Urothelium cell line (cell line): ENCODE data around the gene NUFIP2.
A peak's percentile ranks its signal among the peaks of the same experiment; 100 is the strongest.
"Not testable (repeated sequence)": the region's sequence is repeated elsewhere in the genome, so short reads cannot be mapped to it uniquely, and the experiment has no call there.

Experiments used
- DNase-seq: peaks from one replicate; pipeline ENCODE4 v3.0.0; 2011; ENCODE audit warnings: low spot score, mixed read lengths
- FAIRE-seq: peaks from 2 replicates; lab custom pipeline; 2011; peaks lifted over from hg19 to GRCh38; lab: Jason Lieb, UNC

Gene NUFIP2

DNA sequence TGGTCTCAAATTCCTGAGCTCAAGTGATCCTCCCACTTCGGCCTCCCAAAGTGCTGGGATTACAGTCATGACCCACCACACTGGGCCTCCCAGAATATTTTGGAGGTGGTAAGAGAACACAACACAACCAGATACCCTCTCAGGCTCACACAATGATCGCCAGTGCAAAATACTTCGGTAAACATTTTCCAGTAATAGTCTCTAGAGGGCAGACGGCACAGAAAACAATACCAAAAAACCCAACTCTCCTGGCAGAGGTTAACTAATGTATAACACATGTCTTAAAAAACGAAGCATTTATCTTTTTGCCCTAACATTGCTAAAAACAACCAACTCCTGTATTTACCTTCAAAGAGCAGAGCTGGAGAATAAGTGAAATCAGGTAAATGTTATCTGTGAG is 10.5 kb downstream of the NUFIP2 start:
- no peak for FAIRE-seq
- DNase-seq, result no peak

- FAIRE-seq (no peak), DNase-seq (no peak)
Measured at GRCh38 chr17:29279397-29280070, 14.4 kb downstream of the NUFIP2 start.

DNA sequence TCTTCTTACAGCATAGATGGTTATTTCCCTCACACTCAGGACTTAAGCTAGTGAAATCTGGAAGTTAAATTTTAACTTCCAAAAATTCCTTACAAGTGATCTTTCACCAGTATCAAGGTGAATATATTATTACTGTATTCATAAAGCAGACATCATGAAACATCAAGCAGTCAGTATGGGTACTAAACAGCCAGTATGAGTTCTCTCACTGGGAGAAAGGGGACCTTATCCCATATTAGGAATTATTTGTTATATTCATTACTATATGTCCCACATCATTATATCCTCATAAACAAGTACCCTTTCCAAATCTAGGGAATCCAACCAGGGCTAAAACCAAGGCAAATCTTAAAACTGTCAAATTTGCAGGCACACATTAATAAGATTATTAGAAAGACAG is 15.3 kb downstream of the NUFIP2 start:
- FAIRE-seq (no peak), DNase-seq (no peak)

- DNase-seq (no peak), FAIRE-seq (no peak)
Measured at GRCh38 chr17:29273924-29274323, 20.0 kb downstream of the NUFIP2 start.

- DNase-seq, FAIRE-seq: not testable (repeated sequence)
Measured at GRCh38 chr17:29271980-29272379, 22.0 kb downstream of the NUFIP2 start.

DNA sequence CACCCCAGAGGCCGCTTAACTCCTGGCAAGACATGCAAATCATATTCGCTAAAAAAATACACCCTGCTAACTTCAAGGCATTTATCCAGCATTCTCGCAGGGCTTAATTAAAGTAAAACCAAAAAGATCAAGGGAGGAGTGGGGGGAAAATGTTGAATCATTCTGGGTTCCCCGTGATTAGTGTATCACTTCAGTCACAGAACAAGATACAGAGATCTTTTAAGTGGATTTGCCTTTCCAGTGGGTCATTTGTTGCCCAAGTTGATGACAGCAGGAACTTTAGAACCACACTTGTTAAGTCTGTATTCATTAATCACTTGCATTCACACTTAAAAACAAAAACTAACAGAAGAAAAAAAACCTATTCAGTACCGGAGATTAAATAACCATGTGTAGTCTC is 30.0 kb downstream of the NUFIP2 start:
- DNase-seq, result no peak
- no peak for FAIRE-seq

DNA sequence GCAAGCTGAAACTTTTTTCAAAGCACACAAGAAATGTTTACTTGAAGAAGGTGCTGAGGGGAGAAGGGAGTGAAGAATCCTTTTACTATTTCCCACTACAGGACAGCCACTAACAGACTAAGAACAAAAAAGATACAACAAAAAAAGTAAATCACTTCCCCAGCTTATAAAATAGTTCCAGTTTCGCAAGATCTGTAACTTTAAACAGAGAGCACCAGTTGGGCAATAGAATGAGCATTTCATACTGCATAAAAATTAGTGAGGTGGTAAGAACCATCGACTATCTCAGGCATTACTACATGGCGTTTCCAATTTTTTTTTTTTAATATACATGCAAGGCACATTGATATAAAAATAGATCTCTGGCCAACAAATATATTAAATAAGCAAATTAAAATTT is 36.2 kb downstream of the NUFIP2 start:
- DNase-seq (no peak), FAIRE-seq (no peak)

DNA sequence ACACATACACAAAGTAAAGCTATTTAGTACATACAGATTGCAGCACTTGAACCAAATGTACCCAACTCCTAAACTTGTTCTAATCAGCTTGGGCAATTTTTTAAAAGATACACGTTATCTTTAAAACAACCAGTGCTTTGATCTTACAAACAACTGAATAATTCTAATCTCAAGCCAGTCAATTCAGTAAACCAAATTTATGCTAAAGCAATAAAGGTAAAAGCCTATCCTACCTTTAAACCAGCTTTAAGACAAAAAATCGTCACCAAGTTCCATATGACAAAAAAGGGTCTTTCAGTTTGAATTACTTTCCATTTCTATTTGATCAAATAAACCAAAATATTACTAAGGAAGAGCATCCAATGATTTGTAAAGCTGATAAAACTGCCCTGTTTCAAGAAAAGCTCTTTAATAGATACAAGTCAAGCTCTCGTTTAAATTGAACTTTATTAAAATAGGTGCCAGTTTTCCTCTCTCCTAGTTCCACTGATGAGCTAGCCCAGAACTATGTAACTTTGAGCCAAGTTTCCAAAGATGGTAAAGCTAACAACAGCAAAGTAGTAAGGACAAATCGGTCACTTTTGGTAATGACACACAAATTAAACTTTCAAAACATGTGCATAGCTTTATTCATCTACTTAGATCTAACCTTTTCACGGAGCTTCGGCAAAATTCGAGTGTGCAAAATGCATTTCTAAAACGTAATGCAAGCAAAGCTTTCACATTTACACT is 37.0 kb downstream of the NUFIP2 start:
- FAIRE-seq (no peak), DNase-seq (no peak)

- DNase-seq (no peak), FAIRE-seq (no peak)
Measured at GRCh38 chr17:29255926-29256522, 37.9 kb downstream of the NUFIP2 start.

- FAIRE-seq, result no peak
Measured at GRCh38 chr17:29253037-29253436, 40.9 kb downstream of the NUFIP2 start.

GRCh38 chr17:29252101-29252791 is 41.7 kb downstream of the NUFIP2 start:
- FAIRE-seq, result no peak
- no peak for DNase-seq

More at GRCh38 chr17:29253037-29253436, 40.9 kb downstream of the NUFIP2 start:
- no peak for DNase-seq

DNA sequence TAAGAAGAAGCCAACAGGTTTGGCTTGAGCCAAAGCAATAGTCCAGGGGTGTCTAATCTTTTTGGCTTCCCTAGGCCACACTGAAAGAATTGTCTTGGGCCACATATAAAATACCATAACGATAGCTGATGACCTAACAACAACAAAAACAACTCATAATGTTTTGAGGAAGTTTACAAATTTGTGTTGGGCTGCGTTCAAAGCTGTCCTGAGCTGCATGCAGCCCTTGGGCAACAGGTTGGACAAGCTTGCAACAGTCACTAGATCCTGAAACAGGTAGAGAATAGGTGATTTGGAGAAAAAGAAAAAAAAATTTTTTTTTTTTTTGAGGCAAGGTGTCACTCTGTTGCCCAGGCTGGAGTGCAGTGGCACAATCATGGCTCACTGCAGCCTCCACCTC is 42.8 kb downstream of the NUFIP2 start:
- no peak for DNase-seq
- no peak for FAIRE-seq

DNA sequence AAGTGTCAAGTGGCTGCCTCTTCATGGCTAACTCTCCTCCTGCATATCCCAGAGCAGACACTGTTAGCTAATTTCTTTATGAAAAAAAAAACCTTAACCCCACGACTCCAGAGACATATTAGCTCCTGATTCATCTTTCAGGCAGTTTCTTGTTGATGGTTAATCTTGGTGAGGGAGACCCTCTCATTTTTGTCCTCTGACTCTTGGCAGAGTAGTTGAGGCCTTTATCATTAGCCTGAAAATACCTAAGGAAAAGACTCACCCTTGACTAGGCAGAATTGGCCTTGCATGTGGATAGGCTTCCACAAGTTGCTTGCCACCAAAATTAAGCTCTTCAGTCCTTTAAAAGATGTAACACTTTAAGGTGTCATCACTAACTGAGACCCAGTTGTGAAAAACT is 43.3 kb downstream of the NUFIP2 start:
- FAIRE-seq (no peak), DNase-seq (no peak)

- DNase-seq (no peak), FAIRE-seq (no peak)
Measured at GRCh38 chr17:29248845-29249244, 45.1 kb downstream of the NUFIP2 start.

DNA sequence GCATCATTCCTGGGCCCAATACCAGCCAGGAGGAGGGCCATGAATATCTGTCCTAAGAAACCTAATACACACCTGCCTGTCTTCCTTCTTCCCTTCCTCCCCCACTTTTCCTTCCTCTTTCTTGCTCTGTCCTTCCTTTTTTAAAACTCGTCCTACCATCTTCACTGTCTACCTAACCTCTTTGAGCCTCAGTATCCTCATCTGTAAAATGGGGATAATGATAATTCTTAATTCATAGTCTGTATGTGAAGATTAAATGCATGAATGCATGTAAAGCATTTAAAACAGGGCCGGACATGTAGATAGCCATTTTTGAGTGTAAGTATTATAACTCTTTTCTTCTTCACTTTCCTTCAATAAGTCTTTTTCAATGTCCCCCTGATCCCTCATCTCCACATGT is 46.7 kb downstream of the NUFIP2 start:
- no peak for FAIRE-seq

GRCh38 chr17:29246628-29247027 is 47.3 kb downstream of the NUFIP2 start, which contains the start of gene CRYBA1:
Gene CRYBA1 (plus strand): TSS chr17:29246859. CDS start chr17:29246864, 5 bp downstream.
- DNase-seq, result no peak
- no peak for FAIRE-seq

More for the DNA sequence above, 46.7 kb downstream of the NUFIP2 start:
- no peak for DNase-seq

DNA sequence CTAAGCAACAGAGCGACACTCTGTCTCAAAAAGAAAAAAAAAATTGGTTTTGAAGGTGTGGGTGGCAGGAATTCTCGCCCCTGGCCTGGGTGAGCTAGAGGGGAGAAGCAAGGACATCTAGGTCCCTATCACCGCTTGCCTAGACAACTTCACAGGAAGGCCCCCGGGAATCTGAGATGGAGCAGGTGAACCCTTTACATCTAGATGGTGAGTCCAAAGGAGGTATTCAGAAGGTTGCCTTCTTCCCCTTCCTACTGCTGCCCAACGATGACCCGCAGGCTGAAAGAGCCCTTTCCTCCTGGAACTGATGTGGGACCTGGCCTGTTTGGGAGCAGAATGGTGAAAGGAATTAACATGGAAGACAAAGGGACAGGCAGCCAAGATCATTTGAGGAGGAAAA is 48.5 kb downstream of the NUFIP2 start:
- DNase-seq, result no peak
- peak; percentile 9 for FAIRE-seq

- FAIRE-seq (no peak), DNase-seq (peak; percentile 41)
Measured at GRCh38 chr17:29243792-29244191, 50.2 kb downstream of the NUFIP2 start.

- DNase-seq (no peak), FAIRE-seq (no peak)
Measured at GRCh38 chr17:29242790-29243189, 51.2 kb downstream of the NUFIP2 start.

GRCh38 chr17:29242051-29242450 is 51.9 kb downstream of the NUFIP2 start:
- DNase-seq (no peak), FAIRE-seq (no peak)
